Muscle layer of duodenum (tissue), 2 donors: ENCODE measurements around the gene GAK.

ENCODE experiments used
- H3K27ac ChIP-seq: one replicate; pipeline ENCODE4 v1.7.0; 2013; ENCODE audit warnings: mild to moderate bottlenecking, low read length
- H3K27me3 ChIP-seq: one replicate; pipeline ENCODE4 v1.7.0; 2013; ENCODE audit warnings: low read depth, mild to moderate bottlenecking, control low read depth, low read length
- H3K36me3 ChIP-seq, 2 donors: one replicate each; pipeline ENCODE4 v1.7.0; 2013; ENCODE audit warnings: low read length in 2 of 2, control low read depth in 1 of 2, mild to moderate bottlenecking in 1 of 2; ENCODE audit not compliant: insufficient read depth in 2 of 2, control insufficient read depth in 1 of 2
- H3K4me1 ChIP-seq, 2 donors: one replicate each; pipeline ENCODE4 v1.7.0; 2013; ENCODE audit warnings: low read length in 2 of 2, mild to moderate bottlenecking in 2 of 2, control low read depth in 1 of 2, moderate library complexity in 1 of 2; ENCODE audit not compliant: insufficient read depth in 2 of 2, control insufficient read depth in 1 of 2
- H3K4me3 ChIP-seq, 2 donors: one replicate each; pipeline ENCODE4 v1.7.0; 2013; ENCODE audit warnings: low read length in 2 of 2, low read depth in 1 of 2, mild to moderate bottlenecking in 1 of 2
- H3K9me3 ChIP-seq, 2 donors: one replicate each; pipeline ENCODE4 v1.7.0; 2013; ENCODE audit warnings: low read length in 2 of 2, control low read depth in 1 of 2, mild to moderate bottlenecking in 1 of 2; ENCODE audit not compliant: control insufficient read depth in 1 of 2
- donor health status: healthy.

GAK gene

DNA sequence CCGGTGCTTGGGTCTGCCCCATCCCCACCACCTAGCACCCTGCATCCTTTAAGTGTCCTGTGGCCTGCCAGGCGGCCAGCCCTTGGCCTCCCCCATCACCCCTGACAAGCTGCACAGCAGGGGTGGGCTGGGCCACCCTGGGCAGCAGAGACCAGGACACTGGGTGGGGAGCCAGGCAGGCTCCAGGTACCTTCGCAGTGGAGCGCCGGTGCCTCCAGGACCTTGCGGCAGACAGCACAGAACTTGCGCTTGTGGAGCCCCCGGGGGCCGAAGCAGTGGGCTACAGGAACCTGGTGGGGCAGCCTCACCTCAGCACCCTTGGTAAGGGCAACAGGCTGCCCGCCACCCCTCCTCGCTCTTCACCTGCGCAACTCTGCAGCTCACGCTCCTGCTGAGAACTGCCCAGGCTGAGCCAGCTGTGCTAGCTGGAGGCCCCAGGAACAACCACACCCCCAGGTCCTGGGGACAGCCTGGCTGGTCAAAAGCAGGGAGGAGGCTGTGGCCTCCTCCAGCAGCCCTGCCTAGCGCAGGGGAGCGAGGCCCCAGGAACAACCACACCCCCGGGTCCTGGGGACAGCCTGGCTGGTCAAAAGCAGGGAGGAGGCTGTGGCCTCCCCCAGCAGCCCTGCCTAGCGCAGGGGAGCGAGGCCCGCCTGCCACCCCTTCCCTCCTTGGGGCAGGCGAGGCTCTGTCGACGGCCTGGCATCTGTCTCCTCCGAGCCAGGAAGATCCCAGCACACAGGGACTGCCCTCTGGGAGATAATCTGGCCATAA is 36.7 kb upstream of the GAK start:
- Histone ChIP-seq H3K27ac (no peak overlapping the region), H3K36me3 (peaks cover 0 to 17% of the 10 kb centered on the region in 2 donors), H3K4me1 (peaks cover 0 to 26% of the 10 kb centered on the region in 2 donors), H3K9me3 (no peaks in the 10 kb centered on the region), H3K27me3 (no peaks in the 10 kb centered on the region), H3K4me3 (no peak overlapping the region)

DNA sequence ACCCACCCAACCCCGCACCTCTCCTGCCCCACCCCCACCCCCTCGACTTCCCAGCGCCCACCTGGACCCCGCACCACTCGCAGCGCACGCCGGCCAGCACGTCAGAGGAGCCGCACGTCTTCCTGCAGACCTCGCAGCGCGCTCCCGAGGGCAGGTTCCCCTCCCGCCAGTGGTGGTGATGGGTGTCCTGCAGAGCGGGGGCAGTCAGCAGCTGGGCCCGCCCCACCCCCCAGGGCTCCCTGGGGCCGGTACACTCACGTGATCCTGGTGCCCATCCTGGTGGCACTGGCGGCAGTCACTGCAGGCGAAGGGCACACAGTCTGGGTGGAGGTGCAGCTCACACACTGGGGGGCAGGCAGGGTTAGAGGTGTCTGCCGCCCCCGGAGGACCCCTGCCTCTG is 36.1 kb upstream of the GAK start:
- H3K27ac ChIP-seq = no peak overlapping the region
- peaks cover 0 to 24% of the 10 kb centered on the region in 2 donors for H3K4me1 ChIP-seq
- no peaks in the 10 kb centered on the region for H3K9me3 ChIP-seq
- H3K27me3 ChIP-seq = no peaks in the 10 kb centered on the region
- no peak overlapping the region for H3K4me3 ChIP-seq
- peaks cover 0 to 19% of the 10 kb centered on the region in 2 donors for H3K36me3 ChIP-seq

DNA sequence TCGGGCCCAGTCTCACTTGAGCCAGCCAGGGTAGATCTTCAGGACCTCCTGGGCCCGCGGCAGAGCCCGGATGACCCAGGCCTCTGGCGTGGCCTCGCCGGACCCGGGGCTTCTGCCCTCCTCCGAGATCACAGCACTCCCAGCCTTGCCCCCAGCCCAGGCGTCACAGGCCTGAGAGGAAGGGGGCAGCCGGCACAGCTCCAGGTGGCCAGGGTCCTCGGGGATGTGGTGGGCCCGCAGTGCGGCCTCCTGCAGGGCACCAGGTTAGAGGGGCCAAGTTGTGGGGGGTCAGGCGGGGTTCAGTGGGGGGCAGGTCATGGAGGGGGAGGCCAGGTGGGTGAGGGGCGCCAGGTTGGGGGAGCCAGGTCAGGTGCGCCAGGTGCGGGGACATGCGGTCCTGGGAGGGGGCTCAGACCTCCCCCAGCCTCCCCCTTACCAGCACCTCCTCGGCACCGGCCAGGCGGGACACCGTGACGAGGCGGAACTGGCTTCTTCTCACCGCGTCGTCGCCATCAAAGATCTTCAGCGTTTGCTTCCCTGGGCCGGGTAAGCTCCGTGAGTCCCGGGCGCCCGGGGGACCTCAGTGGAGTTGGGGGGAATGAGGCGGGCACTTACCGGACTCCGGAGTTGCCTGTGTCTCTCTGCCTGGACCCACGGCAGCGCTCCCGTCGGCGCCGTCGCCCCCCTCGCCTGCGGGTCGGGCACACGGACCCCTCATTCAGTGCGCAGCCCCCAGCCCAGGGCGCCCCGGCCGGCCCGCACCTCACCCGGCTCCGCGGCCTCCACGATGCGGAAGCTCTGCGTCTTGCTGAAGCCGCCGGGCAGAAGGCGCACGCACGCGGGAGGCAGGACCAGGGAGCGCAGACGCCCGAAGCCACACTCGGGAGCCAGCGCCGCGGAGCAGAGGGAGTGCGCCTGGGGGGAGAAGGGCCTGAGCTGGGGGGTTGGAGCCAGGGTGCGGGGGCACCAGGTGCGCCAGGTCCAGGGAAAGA is 35.3 kb upstream of the GAK start:
- Histone ChIP-seq H3K4me1 (peaks cover 0 to 18% of the 10 kb centered on the region in 2 donors), H3K9me3 (no peaks in the 10 kb centered on the region), H3K36me3 (peaks cover 0 to 27% of the 10 kb centered on the region in 2 donors), H3K4me3 (no peak overlapping the region), H3K27ac (no peak overlapping the region), H3K27me3 (no peaks in the 10 kb centered on the region)

DNA sequence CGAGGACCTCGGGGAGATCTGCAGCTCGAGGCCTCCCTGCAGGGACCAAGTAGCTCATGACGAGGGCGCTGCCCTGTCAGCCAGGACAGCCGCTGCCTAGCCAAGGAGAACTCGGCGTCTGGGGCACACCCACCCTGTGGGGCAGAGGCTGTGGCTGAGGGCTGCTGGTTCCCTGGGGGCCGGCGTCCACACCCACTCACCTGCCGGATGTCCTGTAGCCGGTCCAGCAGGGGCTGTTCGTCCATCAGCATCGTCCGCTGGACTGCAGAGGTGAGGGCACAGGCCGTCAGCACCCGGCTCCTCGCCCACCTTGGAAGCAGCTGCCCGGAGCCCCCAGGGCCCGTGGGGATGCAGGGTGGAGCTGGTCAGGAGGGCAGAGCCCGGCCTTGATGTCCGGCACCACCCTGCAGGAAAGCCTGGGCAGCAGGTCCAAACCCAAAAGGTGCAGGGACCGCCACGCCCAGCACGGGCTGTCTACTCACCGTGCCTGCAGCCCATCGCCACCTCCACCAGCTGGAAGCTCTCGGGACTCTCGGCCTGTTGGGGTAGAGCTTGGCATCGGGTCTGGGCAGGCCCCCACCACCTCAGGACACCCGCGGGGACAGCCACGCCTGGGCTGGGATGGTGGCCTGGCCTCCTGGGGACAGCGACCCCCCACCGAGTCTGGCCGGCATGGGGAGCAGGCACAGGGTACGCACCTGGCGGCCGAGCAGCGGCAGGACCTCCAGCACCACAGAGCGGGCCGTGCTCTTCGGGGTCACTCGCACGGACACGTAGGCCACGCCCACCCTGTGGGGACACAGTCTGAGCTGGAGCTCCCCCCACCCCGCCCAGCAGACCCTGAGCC is 34.4 kb upstream of the GAK start:
- peaks cover 0 to 35% of the 10 kb centered on the region in 2 donors for H3K36me3 ChIP-seq

DNA sequence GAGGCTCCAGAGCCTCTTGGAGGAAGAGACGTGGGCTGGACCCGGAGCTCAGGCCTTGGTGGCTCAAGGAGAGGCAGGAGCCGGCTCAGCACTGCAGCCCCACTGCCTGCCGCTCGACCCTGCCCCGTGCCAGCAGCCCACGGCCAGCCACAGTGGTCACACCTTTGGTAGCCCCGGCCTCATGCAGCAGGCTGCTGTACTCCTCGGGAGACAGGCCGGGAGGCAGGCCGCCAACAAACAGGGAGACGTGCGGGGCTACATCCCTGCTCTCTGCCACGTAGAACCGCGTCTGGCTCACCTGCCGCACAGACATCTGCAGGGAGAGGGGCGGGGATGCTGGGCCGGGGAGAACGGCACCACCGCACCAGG is 33.6 kb upstream of the GAK start:
- H3K4me1 ChIP-seq = peaks cover 0 to 5% of the 10 kb centered on the region in 2 donors
- H3K4me3 ChIP-seq = no peak overlapping the region
- no peaks in the 10 kb centered on the region for H3K9me3 ChIP-seq
- no peak overlapping the region for H3K27ac ChIP-seq
- H3K36me3 ChIP-seq = peaks cover 0 to 38% of the 10 kb centered on the region in 2 donors
- no peaks in the 10 kb centered on the region for H3K27me3 ChIP-seq

More for the DNA sequence above, 34.4 kb upstream of the GAK start:
- Histone ChIP-seq H3K27me3 (no peaks in the 10 kb centered on the region), H3K9me3 (no peaks in the 10 kb centered on the region), H3K27ac (no peak overlapping the region), H3K4me3 (no peak overlapping the region), H3K4me1 (peaks cover 0 to 9% of the 10 kb centered on the region in 2 donors)

DNA sequence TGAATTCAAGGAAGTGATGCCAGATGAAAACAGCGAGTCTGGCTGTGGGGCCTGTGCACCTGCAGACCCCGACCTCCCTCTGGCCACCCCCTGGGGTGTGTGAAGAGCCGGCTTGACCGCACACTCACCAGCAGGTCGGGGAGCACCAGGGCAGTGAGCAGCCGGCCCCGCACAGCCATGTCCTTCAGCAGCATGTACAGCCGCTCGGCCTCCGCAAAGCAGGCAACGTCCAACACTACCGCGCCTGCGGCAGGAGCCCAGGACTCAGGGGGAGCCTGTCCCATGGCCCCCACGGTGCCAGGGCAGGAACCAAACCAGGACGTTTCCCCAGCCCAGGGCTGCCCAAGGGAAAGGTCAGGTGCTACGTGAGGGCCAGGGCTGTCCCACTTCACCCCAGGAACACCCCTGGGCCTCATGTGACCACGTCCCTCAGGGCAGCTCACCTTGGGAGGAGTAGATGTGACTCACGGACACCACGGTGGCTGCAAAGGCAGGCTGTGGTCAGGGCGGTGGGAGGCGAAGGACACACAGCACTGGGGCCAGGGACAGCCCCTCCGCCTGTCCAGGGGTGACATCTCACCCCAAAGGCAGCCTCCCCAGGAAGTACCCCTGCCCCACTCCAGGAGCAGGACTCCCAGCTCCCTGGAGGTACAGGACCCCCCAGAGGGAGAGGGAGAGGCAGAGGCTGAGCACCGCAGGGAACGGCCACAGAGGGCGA is 33.1 kb upstream of the GAK start:
- Histone ChIP-seq H3K27ac (no peak overlapping the region), H3K4me3 (no peak overlapping the region), H3K36me3 (peaks cover 0 to 38% of the 10 kb centered on the region in 2 donors), H3K4me1 (peaks cover 0 to 5% of the 10 kb centered on the region in 2 donors), H3K27me3 (no peaks in the 10 kb centered on the region), H3K9me3 (no peaks in the 10 kb centered on the region)

DNA sequence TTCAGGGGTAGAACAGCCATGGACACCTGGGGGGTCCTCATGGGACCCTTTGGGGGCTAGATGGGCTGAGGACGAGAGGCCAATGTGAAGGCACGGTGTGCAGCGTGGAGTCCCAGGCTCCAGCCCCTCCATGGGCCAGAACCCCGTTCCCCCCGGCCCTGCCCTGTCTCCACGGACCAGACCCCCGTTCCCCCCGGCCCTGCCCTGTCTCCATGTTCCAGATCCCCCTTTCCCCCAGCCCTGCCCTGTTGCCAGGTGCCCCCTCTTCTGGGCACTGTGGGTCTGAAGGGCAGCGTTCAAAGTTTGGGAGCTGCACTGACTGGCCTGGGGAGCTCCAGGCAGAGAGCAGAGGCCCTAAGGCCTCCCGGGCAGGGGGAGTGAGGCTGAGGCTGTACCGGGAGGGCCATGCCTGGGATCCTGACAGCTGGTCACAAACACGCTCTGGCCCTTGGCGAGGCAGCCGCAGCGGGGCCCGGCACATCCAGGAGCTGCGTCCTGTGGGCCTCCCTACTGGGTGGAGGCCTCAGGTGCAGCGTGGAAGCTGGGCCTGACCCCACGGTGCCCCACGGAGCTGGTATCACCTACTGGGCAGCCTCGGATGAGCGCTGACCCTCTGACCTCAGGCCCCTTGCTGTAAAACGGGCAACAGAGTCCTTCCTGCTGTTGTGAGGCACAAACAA is 32.4 kb upstream of the GAK start:
- H3K4me3 ChIP-seq = no peak overlapping the region
- peaks cover 0 to 5% of the 10 kb centered on the region in 2 donors for H3K4me1 ChIP-seq
- H3K27ac ChIP-seq = no peak overlapping the region
- H3K36me3 ChIP-seq = peaks cover 0 to 38% of the 10 kb centered on the region in 2 donors
- no peaks in the 10 kb centered on the region for H3K27me3 ChIP-seq
- no peaks in the 10 kb centered on the region for H3K9me3 ChIP-seq

DNA sequence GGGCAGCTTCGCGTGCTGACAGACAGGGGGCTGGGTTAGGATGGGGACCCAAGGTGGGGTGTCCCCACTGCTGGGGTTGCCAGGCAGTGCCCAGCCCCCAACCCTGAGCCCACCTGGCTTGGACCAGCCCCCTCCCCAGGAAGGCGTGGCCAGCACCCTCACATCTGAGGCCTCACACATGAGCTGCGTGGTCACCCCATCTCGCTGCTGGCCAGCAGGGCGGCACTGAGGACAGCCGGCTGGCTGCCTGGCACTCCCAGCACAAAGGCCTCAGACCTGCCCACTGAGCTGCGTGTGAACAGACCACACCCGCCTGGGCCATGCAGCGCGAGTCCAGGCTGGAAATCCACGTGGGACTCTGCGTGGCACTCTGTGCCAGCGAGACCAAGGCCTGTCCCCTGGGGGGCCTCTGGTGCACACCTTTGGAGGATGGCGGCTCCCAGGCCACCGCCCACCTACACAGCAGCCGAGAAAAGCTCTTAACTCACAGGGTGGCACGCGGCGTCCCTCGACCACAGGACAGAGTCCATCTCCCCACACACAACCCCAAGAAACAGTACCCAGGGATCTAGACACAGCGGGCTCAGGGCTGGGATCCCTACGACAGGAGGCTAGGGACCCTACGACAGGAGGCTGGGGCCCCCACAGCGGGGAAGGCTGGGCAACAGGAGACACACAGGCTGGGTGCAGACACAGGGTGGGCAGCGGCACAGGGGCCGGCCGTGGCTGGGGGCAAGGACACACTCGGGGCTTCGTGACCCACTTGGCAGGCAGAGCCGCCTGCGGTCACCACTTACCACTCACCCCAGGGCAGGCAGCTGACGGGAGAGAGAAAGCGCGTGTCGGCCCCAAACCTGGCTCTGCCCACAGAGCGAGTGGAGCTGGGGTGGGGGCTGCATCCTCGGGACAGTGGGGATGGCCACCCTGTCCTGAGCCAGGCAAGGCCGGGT is 31.4 kb upstream of the GAK start:
- H3K36me3 ChIP-seq = peaks cover 0 to 39% of the 10 kb centered on the region in 2 donors

More for the DNA sequence above, 31.4 kb upstream of the GAK start:
- no peaks in the 10 kb centered on the region for H3K9me3 ChIP-seq
- H3K4me1 ChIP-seq = peaks cover 0 to 5% of the 10 kb centered on the region in 2 donors
- H3K27me3 ChIP-seq = no peaks in the 10 kb centered on the region
- H3K27ac ChIP-seq = no peak overlapping the region
- H3K4me3 ChIP-seq = no peak overlapping the region
